HG03103 (cell line): ENCODE results near the gene INO80.
"Not testable (repeated sequence)": the region's sequence is repeated elsewhere in the genome, so short reads cannot be mapped to it uniquely, and the experiment has no call there.

Experiments
- ATAC-seq: cut with Tn5 transposase; IDR thresholded peaks from one replicate; pipeline ENCODE4 v1.9.1; 2021; ENCODE audit warnings: low read depth; ENCODE audit not compliant: unreplicated experiment

The INO80 gene

GRCh38 chr15:41116116-41116961 lies at the start of gene INO80:
Gene INO80, minus strand, starts transcription at chr15:41116280. Its CDS starts 19,970 bp downstream, at chr15:41096310.
- peak; percentile 62 for ATAC-seq

- ATAC-seq, result no peak
Measured at GRCh38 chr15:41161736-41162135, 45.7 kb upstream of the INO80 start.

GRCh38 chr15:41161336-41161735 lies 45.3 kb upstream of the INO80 start:
- ATAC-seq, result no peak

GRCh38 chr15:41160639-41161315 lies 44.7 kb upstream of the INO80 start:
- no peak for ATAC-seq

GRCh38 chr15:41154412-41154811 lies 38.3 kb upstream of the INO80 start:
- no peak for ATAC-seq

GRCh38 chr15:41153733-41154132 lies 37.7 kb upstream of the INO80 start:
- ATAC-seq, result no peak

- no peak for ATAC-seq
Measured at GRCh38 chr15:41151451-41152005, 35.4 kb upstream of the INO80 start.

GRCh38 chr15:41150279-41150678 lies 34.2 kb upstream of the INO80 start:
- ATAC-seq, result no peak

- no peak for ATAC-seq
Measured at GRCh38 chr15:41148065-41148464, 32.0 kb upstream of the INO80 start.

- ATAC-seq, result no peak
Measured at GRCh38 chr15:41139619-41140018, 23.5 kb upstream of the INO80 start.

- ATAC-seq, result not testable (repeated sequence)
Measured at GRCh38 chr15:41139112-41139511, 23.0 kb upstream of the INO80 start.

- not testable (repeated sequence) for ATAC-seq
Measured at GRCh38 chr15:41135580-41135979, 19.5 kb upstream of the INO80 start.

- ATAC-seq, result no peak
Measured at GRCh38 chr15:41133454-41133853, 17.4 kb upstream of the INO80 start.

GRCh38 chr15:41132094-41132493 lies 16.0 kb upstream of the INO80 start:
- not testable (repeated sequence) for ATAC-seq

GRCh38 chr15:41128174-41128902 lies 12.3 kb upstream of the INO80 start:
- ATAC-seq, result no peak

- ATAC-seq, result no peak
Measured at GRCh38 chr15:41125931-41126642, 10.0 kb upstream of the INO80 start.

- no peak for ATAC-seq
Measured at GRCh38 chr15:41125063-41125669, 9.1 kb upstream of the INO80 start.

GRCh38 chr15:41124058-41124457 lies 8.0 kb upstream of the INO80 start:
- no peak for ATAC-seq

GRCh38 chr15:41122849-41123248 lies 6.8 kb upstream of the INO80 start:
- ATAC-seq, result no peak

- ATAC-seq, result no peak
Measured at GRCh38 chr15:41121951-41122350, 5.9 kb upstream of the INO80 start.
